ENCODE measurements around the gene SUZ12. TPM values are rescaled to one million over a fixed set of nuclear protein-coding genes. Genes with fewer than 3 reads are reported as not detected.
A peak's percentile ranks its signal among the peaks of the same experiment; 100 is the strongest.
"Not testable (repeated sequence)": the region's sequence is repeated elsewhere in the genome, so short reads cannot be mapped to it uniquely, and the experiment has no call there.

Gene SUZ12
- 8.3 TPM for total RNA-seq

DNA sequence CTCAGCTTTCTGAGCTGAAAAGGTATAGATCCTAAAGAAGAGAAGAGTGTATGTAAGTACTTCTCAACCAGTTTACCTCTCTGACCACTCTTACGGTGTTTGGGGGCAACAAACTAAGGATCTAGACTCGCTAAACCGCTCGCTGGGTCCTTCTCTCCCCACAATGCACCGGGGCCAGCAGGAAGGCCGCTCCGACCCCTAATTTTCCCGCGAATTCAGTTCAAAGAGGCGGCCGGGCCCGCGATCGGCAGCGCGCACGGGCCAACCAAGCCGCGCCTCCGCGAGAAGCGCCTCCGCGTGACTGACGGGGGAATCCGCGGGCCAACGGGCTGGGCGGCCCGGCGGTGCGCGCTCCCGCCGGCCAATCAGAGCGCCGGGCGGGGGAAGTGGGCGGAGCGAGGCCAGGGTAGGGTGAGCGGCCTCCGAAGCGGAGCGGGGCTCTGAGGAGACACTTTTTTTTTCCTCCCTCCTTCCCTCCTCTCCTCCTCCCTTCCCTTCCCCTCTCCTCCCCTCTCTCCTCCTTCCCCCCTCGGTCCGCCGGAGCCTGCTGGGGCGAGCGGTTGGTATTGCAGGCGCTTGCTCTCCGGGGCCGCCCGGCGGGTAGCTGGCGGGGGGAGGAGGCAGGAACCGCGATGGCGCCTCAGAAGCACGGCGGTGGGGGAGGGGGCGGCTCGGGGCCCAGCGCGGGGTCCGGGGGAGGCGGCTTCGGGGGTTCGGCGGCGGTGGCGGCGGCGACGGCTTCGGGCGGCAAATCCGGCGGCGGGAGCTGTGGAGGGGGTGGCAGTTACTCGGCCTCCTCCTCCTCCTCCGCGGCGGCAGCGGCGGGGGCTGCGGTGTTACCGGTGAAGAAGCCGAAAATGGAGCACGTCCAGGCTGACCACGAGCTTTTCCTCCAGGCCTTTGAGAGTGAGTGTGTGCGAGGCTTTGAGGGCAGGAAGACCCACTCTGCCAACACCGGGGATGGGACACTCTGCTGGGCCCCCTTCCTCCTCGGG, at the start of gene SUZ12:
TSS of gene SUZ12 (plus strand) at position 393 of the 995 bp plus-strand sequence. CDS start at position 633, 240 bp downstream.
- DNase-seq (ENCODE audit: low spot score) (peak; percentile 95), ATAC-seq (peak; percentile 99)

DNA sequence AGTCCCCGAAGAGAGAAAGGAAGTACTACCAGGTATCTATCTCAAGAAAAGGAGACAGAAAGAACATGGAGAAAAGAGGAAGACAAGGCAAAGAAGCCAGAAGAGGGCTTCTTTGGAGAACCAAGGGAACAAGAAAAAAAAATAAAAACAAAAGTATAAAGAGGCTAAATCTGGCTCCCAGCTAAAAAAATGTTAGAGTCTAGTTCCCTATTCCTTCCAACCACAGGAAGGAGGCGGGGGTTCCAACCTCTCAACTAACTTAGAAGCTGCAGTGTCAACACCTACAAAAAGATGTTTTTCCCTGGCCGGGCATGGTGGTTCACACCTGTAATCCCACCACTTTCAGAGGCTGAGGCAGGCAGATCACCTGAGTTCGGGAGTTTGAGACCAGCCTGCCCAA, 48.7 kb upstream of the SUZ12 start:
- no peak for ATAC-seq
- no peak for DNase-seq (ENCODE audit: low spot score)

DNA sequence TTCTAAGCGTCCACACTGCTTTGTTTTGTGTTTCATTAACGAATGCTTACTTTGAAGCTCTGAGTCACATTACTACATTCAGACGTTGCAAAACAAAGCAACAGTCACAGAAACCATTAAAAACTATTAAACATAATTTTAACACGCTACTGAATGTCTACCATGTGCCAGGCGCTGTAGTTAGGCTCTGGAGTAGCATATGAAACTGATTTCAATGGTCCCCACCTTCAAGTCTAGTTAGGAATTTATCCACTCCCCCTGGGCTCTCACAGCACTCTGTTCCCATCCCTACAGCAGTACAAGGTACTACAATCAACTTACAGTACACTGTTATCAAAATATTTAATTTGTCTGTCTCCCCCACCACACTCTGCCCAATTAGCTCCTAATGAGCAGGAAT, 35.9 kb upstream of the SUZ12 start:
- no peak for DNase-seq (ENCODE audit: low spot score)
- peak; percentile 14 for ATAC-seq

- no peak for ATAC-seq
- no peak for DNase-seq (ENCODE audit: low spot score)
Measured at GRCh38 chr17:31902693-31903092, 34.1 kb upstream of the SUZ12 start.

DNA sequence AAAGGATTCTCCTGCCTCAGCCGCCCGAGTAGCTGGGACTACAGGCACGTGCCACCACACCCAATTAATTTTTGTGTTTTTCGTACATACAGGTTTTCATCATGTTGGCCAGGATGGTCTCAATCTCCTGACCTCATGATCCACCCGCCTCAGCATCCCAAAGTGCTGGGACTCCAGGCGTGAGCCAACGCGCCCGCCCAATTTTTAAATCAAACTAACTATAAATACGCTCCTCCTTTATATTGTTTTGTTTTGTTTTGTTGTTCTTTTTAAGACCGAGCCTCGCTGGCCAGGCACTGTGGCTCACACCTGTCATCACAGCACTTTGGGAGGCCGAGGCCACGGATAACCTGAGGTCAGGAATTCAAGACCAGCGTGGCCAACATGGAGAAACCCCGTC, 33.4 kb upstream of the SUZ12 start:
- DNase-seq (ENCODE audit: low spot score), result no peak
- no peak for ATAC-seq

- DNase-seq (ENCODE audit: low spot score), result no peak
- no peak for ATAC-seq
Measured at GRCh38 chr17:31907342-31907962, 29.4 kb upstream of the SUZ12 start.

DNA sequence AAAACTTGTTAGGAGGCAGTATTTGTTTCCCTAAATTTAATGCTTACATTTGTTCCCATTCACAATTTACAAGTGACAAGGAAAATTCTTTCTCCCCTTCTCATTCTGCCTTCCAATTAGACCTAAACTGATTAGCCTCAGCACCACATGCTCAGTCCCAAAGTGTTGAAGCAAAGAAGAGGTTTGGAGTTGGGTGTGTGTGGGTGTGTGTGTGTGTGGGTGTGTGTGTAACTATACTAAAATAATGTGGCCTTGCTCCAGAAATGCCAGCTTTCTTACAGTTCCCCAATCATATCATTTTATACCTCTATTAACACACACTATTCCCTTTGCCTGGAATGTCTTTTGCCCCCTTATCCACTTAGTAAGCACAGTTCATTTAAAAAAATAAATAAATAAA, 28.4 kb upstream of the SUZ12 start:
- no peak for ATAC-seq
- no peak for DNase-seq (ENCODE audit: low spot score)

GRCh38 chr17:31912705-31913104, 24.1 kb upstream of the SUZ12 start:
- not testable (repeated sequence) for ATAC-seq; DNase-seq (ENCODE audit: low spot score)

DNA sequence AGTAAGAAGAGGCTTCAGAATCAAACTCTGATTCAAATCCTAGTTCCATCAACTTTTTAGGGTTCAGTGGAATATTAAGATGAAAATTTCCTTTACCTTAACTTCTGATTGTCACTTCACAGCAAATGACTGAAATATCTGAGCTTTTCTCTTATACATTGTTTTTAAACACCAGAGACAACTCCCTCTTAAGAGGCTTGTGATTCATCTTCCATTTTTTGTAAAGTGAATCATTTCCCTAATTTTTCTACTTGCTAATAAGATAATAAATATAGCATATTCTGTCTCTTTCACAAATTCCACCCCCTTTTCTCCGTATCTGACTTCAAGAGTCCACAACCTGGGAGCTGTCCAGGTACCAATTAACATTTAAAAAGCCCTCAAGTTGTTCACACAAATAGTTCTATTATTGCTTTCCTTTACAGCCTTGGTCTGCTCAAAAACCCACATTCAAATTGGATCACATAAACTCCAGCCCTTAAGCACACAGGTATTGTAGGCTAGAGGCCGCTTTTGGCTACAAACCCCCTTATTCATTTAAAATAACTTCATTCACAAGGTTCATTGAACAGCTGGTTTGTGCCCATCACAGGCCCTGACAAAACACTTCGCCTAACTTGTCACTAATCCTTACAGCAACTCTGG, 21.2 kb upstream of the SUZ12 start:
- no peak for DNase-seq (ENCODE audit: low spot score)
- ATAC-seq, result no peak

DNA sequence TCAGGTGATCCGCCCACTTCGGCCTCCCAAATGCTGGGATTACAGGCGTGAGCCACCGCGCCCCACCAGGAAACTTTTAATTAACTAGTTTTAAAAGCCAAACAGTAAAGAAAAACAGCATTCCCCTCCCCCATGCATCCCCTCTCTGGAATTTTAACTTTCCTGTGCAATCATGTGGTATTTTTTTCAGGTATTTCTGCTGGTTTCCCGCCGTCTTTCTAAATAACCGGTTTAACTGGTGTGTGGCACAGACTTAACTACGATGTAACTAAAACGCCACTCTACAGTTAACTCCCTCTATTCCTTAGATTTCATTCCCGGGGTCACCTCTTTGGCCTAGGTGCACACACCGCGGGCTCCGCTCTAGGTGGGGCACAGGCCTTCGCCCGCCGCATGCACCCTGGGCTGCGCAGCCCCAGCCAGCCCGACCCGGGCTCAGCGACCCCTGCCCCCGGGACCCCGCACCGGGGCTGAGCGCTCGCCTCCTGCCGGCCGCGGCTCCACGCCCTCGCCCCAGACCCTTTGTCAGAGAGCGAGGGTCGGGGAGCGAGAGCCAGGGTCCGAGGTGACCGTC, 20.2 kb upstream of the SUZ12 start:
- DNase-seq (ENCODE audit: low spot score), result no peak
- no peak for ATAC-seq

- DNase-seq (ENCODE audit: low spot score) (no peak), ATAC-seq (peak; percentile 93)
Measured at GRCh38 chr17:31917065-31917529, 19.7 kb upstream of the SUZ12 start.

DNA sequence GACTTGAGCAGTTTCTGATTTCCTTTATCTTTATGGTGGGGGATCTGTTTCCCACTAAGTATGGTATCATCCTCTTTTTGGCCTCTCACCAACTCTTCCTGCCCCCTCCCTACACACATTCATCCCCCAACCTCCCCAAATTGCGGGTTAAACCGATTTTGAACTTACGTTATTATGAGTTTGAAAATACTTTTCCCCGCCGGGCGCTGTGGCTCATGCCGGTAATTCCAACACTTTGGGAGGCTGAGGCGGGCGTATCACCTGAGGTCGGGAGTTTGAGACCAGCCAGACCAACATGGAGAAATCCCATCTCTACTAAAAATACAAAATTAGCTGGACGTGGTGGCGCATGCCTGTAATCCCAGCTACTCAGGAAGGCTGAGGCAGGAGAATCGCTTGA, 19.1 kb upstream of the SUZ12 start:
- ATAC-seq; DNase-seq (ENCODE audit: low spot score): not testable (repeated sequence)

GRCh38 chr17:31918701-31919128, 18.1 kb upstream of the SUZ12 start:
- DNase-seq (ENCODE audit: low spot score) (no peak), ATAC-seq (no peak)

DNA sequence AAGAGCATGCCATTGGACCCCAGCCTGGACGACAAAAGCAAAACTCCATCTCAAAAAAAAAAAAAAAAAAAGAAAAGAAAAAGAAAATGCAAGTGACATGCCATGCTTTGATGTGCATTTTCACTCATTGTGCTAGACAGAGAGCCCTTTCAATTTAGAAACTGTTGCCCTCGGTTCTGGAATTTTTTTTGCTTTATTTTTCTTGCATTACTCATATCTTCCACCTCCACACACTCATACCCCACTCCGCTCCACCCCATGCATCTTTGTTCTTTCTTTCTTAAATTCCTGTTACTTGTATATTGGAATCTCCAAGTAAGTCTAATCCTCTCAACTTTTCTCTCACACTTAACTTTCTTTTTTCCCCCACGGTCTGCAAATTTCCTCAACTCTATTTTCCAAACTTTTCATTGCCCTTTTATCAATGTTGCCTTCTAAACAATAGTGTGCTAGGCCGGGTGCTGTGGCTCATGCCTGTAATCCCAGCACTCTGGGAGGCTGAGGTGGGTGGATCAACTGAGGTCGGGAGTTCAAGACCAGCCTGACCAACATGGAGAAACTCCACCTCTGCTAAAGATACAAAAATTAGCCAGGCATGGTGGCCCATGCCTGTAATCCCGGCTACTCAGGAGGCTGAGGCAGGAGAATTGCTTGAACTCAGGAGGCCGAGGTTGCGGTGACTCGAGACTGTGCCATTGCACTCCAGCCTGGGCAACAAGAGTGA, 16.8 kb upstream of the SUZ12 start:
- no peak for DNase-seq (ENCODE audit: low spot score)
- ATAC-seq, result no peak

GRCh38 chr17:31926100-31926729, 10.6 kb upstream of the SUZ12 start:
- no peak for DNase-seq (ENCODE audit: low spot score)
- no peak for ATAC-seq

DNA sequence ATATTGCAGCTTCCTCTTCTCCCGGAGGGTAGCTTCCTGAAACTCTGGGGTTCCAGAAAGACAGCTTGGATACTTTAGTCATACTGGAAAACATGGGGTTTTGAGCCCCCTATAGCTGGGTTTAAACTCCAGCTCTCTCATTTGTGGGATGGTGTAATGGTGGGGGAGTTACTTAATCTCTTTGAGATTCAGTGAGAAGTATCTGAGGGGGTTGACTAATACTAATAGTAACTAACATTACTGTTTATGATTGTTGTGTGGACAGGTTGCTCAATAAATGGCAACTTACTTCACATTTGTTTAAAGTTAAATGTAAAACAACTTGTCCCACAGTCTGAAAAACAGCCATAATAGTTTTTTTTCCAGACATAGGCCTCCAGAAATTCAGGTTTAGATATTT, 5.1 kb upstream of the SUZ12 start:
- DNase-seq (ENCODE audit: low spot score) (no peak), ATAC-seq (no peak)

DNA sequence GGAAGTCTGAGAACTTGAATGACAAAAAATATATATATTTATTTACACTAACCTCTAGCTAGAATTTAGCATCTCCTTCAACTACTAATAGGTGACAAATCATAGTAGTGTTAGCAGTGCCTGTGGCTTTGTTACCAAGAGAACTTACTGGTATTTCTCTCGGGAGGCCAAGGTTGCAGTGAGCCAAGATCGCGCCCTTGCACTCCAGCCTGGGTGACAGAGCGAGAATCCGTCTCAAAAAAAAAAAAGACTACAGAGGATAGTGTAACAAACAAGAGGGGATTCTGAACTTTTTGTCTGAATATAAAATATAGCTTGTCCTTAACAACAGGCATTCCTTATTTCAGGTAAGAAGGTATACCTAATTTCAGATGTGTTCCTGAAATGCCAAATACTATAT, 1.3 kb upstream of the SUZ12 start:
- DNase-seq (ENCODE audit: low spot score) (no peak), ATAC-seq (no peak)

- DNase-seq (ENCODE audit: low spot score); ATAC-seq: not testable (repeated sequence)
Measured at GRCh38 chr17:31937926-31938641, 1.3 kb downstream of the SUZ12 start.

DNA sequence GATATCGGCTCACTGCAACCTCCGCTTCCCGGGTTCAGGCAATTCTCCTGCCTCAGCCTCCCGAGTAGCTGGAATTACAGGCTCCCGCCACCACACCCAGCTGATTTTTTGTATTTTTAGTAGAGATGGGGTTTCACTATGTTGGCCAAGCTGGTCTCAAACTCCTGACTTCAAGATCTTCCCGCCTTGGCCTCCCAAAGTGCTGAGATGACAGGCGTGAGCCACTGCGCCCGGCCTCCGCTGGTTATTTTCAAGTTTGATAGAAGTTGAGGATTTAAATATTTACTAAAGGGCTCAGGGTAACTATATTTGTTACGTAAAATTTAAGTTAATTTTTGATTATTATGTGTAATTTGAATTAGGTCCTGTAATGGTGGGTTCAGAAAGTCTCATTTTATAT, 5.1 kb downstream of the SUZ12 start:
- DNase-seq (ENCODE audit: low spot score); ATAC-seq: not testable (repeated sequence)

Measured in left lobe of liver (tissue), 2 donors.